Endothelial cell of umbilical vein (primary cell): Measurements from ENCODE around the gene EMD. TPM values are rescaled to one million over a fixed set of nuclear protein-coding genes. Genes with fewer than 3 reads are reported as not detected.

Experiments
- BruUV-seq: library from RNA; stranded (reverse); fragments of 400-500 nt; replicated peaks from 2 replicates; lab custom pipeline; 2021; lab: Mats Ljungman, UMichigan
- CTCF ChIA-PET: fragments of 300-600, 350-600 bp; sonication (Branson Sonifier 250); formaldehyde crosslinking; loops from one replicate; lab custom pipeline; 2021; ENCODE audit warnings: antibody characterized with exemption, inconsistent platforms; lab: Charles Lee
- POLR2A ChIA-PET: fragments of 300-600, 350-600 bp; sonication (Branson Sonifier 250); formaldehyde crosslinking; loops from one replicate; lab custom pipeline; 2021; ENCODE audit warnings: antibody characterized with exemption, inconsistent platforms; lab: Charles Lee
- DNase-seq: peaks from one replicate; pipeline ENCODE4 v3.0.0-alpha.2; 2011; ENCODE audit warnings: low read depth, low spot score
- FAIRE-seq: peaks from 2 replicates; lab custom pipeline; 2011; peaks lifted over from hg19 to GRCh38; lab: Jason Lieb, UNC
- H2AFZ ChIP-seq: 2 replicates; pipeline ENCODE4 v1.6.0; 2012; ENCODE audit warnings: low read depth, low read length, control low read depth, inconsistent platforms
- H3K27ac ChIP-seq: 2 replicates; pipeline ENCODE4 v1.5.1; 2011; ENCODE audit warnings: low read depth, mild to moderate bottlenecking, control low read depth, low read length, moderate library complexity; ENCODE audit not compliant: insufficient read depth
- H3K27me3 ChIP-seq, 2 experiments: 2 replicates each; pipeline versions ENCODE4 v1.6.0 to v1.6.1; 2011; ENCODE audit warnings: low read length in 2 of 2, mixed read lengths in 1 of 2; ENCODE audit not compliant: control insufficient read depth in 2 of 2, insufficient read depth in 2 of 2
- H3K36me3 ChIP-seq, 2 experiments: 2 replicates in 1 of 2; 3 replicates in 1 of 2; pipeline ENCODE4 v1.5.1; 2011; ENCODE audit warnings: low read length in 2 of 2, mild to moderate bottlenecking in 1 of 2, moderate library complexity in 1 of 2; ENCODE audit not compliant: control insufficient read depth in 2 of 2, insufficient read depth in 2 of 2; ENCODE audit errors: extremely low read depth in 1 of 2
- H3K4me1 ChIP-seq: 3 replicates; pipeline ENCODE4 v1.5.1; 2011; ENCODE audit warnings: mild to moderate bottlenecking, low read length; ENCODE audit not compliant: control insufficient read depth, insufficient read depth; ENCODE audit errors: extremely low read depth
- H3K4me2 ChIP-seq: 2 replicates; pipeline ENCODE4 v1.6.1; 2011; ENCODE audit warnings: low read length, control low read depth, mixed read lengths; ENCODE audit not compliant: insufficient read depth
- H3K4me3 ChIP-seq, 3 experiments: fragments of 200-600 bp in 1 of 3; sonication (generic), shearing (Covaris generic) in 1 of 3; replicated peaks in 1 of 3; 2 replicates each; pipeline ENCODE4 v1.5.1; 2011 to 2016; ENCODE audit warnings: control low read depth in 3 of 3, low read length in 3 of 3, mild to moderate bottlenecking in 2 of 3, inconsistent platforms in 1 of 3, low read depth in 1 of 3, moderate library complexity in 1 of 3; ENCODE audit not compliant: insufficient read depth in 1 of 3
- H3K79me2 ChIP-seq: 2 replicates; pipeline ENCODE4 v1.6.0; 2012; ENCODE audit warnings: low read length, inconsistent platforms; ENCODE audit not compliant: control insufficient read depth, insufficient read depth
- H3K9ac ChIP-seq: replicated peaks from 2 replicates; pipeline ENCODE3; 2011; ENCODE audit warnings: low read length, control low read depth; ENCODE audit not compliant: insufficient read depth; ENCODE audit errors: extremely low read depth
- H3K9me1 ChIP-seq: replicated peaks from 3 replicates; pipeline ENCODE4 v1.6.0; 2011; ENCODE audit warnings: mild to moderate bottlenecking, low read length; ENCODE audit not compliant: control insufficient read depth, insufficient read depth; ENCODE audit errors: extremely low read depth
- H3K9me3 ChIP-seq: replicated peaks from 2 replicates; pipeline ENCODE4 v1.5.1; 2012; ENCODE audit warnings: low read length, inconsistent platforms; ENCODE audit not compliant: control insufficient read depth, insufficient read depth
- H4K20me1 ChIP-seq: replicated peaks from 2 replicates; pipeline ENCODE3; 2011; ENCODE audit warnings: mild to moderate bottlenecking, low read length; ENCODE audit not compliant: control insufficient read depth, insufficient read depth; ENCODE audit errors: extremely low read depth
- EZH2 ChIP-seq: IDR thresholded peaks from 2 replicates; pipeline ENCODE4 v1.6.1; 2012; ENCODE audit warnings: borderline replicate concordance, low read depth, mild to moderate bottlenecking, moderate library complexity, low read length, inconsistent platforms; ENCODE audit not compliant: severe bottlenecking
- FOS ChIP-seq: IDR thresholded peaks from 2 replicates; pipeline ENCODE4 v1.6.1; 2011; ENCODE audit warnings: mild to moderate bottlenecking, low read length, moderate library complexity, borderline replicate concordance; ENCODE audit not compliant: insufficient read depth
- GATA2 ChIP-seq: IDR thresholded peaks from 2 replicates; pipeline ENCODE4 v1.7.0; 2011; ENCODE audit warnings: low read depth, mild to moderate bottlenecking, moderate library complexity, mixed read lengths, low read length; ENCODE audit not compliant: insufficient read length, insufficient read depth
- JUN ChIP-seq: IDR thresholded peaks from 2 replicates; pipeline ENCODE4 v1.6.1; 2011; ENCODE audit warnings: borderline replicate concordance, low read depth; ENCODE audit not compliant: insufficient read length, insufficient read depth
- MYC ChIP-seq: IDR thresholded peaks from one replicate; pipeline ENCODE4 v1.6.1; 2011; ENCODE audit warnings: mild to moderate bottlenecking, low read depth, low read length
- POLR2A ChIP-seq: IDR thresholded peaks from 2 replicates; pipeline ENCODE4 v1.6.1; 2012; ENCODE audit warnings: low read depth, mild to moderate bottlenecking, control low read depth, low read length
- POLR2AphosphoS5 ChIP-seq: IDR thresholded peaks from 2 replicates; pipeline ENCODE4 v1.6.1; 2012; ENCODE audit warnings: low read depth, mild to moderate bottlenecking, control low read depth, low read length, moderate library complexity; ENCODE audit not compliant: insufficient read depth
- dilution Hi-C: fragments of 300-500 bp; cut with MboI; formaldehyde crosslinking; loops from one replicate; pipeline ENCODE4 v1.15.0; 2019; ENCODE audit warnings: low sequenced_read_pairs; ENCODE audit not compliant: extremely low pct_ligation_motif_present
- intact Hi-C: fragments of 100-400 bp; cut with micrococcal nuclease; formaldehyde crosslinking; loops from one replicate; pipeline ENCODE4 v1.10.0; 2022
- polyA plus RNA-seq, 4 experiments: library from polyadenylated mRNA; depleted of rRNA in 3 of 4; stranded (reverse) in 3 of 4; unstranded in 1 of 4; fragments of >200 nt; gene quantifications; 2 replicates each; pipeline versions ENCODE4 v1.2.1 to v1.2.3, GENCODE V29; 2011 to 2012; ENCODE audit warnings: missing spikeins in 1 of 4
- small RNA-seq: library from RNA; depleted of rRNA; stranded (forward); fragments of <200 nt; gene quantifications from one replicate; pipeline ENCODE3, GENCODE V24; 2012; ENCODE audit warnings: low replicate concordance, low read depth; ENCODE audit not compliant: insufficient read depth, insufficient read length
- total RNA-seq: library from RNA; stranded (reverse); gene quantifications from 2 replicates; pipeline ENCODE4 v1.2.3, GENCODE V29; 2021
- TF ChIP-seq, protein P1 (sequence below): IDR thresholded peaks from 2 replicates; pipeline ENCODE4 v1.6.1; 2011; ENCODE audit not compliant: insufficient read depth, insufficient read length
- TF ChIP-seq, protein P2 (sequence below), 2 donors: IDR thresholded peaks; 1 replicate in 1 of 2; 2 replicates in 1 of 2; pipeline ENCODE4 v1.5.1; 2011; ENCODE audit warnings: low read length in 2 of 2, mild to moderate bottlenecking in 2 of 2, moderate library complexity in 2 of 2, control low read depth in 1 of 2, inconsistent platforms in 1 of 2, low read depth in 1 of 2; ENCODE audit not compliant: insufficient read depth in 1 of 2; ENCODE audit errors: extremely low read depth in 1 of 2

Gene EMD
- total and polyA plus RNA-seq, 2 donors (not counting 3 experiments of a cell fraction or from before 2014, with no cell fraction given), result 50.6 to 76.8 TPM

DNA sequence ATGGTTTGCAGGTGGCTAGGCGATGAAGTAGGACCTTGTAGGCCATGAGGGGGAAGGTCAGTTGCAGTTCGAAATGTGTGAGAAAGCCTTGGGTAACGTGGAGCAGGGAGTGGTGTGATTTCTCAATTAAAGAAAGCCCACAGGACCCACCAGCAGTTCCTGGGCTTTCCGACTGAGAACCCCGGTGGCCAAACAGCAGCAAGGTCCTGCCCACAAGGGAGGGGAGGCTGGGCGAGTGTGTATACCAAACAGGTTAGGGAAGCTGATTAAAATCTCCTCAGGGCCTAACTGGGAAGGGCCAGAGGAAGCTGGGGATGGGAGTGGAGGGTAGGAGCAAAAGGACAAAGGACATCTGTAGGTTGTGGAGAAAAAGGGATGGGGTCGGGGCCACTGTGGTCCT lies 51.8 kb downstream of the EMD start:
- no TSS peak for BruUV-seq
- TF ChIP-seq POLR2A (no peak), GATA2 (no peak), MYC (no peak), POLR2AphosphoS5 (no peak), FOS (no peak), EZH2 (no peak), JUN (no peak)
- TF ChIP-seq, protein P1, sequence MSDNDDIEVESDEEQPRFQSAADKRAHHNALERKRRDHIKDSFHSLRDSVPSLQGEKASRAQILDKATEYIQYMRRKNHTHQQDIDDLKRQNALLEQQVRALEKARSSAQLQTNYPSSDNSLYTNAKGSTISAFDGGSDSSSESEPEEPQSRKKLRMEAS, result no peak
- TF ChIP-seq, protein P2, sequence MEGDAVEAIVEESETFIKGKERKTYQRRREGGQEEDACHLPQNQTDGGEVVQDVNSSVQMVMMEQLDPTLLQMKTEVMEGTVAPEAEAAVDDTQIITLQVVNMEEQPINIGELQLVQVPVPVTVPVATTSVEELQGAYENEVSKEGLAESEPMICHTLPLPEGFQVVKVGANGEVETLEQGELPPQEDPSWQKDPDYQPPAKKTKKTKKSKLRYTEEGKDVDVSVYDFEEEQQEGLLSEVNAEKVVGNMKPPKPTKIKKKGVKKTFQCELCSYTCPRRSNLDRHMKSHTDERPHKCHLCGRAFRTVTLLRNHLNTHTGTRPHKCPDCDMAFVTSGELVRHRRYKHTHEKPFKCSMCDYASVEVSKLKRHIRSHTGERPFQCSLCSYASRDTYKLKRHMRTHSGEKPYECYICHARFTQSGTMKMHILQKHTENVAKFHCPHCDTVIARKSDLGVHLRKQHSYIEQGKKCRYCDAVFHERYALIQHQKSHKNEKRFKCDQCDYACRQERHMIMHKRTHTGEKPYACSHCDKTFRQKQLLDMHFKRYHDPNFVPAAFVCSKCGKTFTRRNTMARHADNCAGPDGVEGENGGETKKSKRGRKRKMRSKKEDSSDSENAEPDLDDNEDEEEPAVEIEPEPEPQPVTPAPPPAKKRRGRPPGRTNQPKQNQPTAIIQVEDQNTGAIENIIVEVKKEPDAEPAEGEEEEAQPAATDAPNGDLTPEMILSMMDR (IDR thresholded peaks at IDR 0.05; ENCODE audit: extremely low read depth in 1 of 2, insufficient read depth in 1 of 2, low read depth in 1 of 2, low read length in 2 of 2), result no peak
- CTCF ChIA-PET, result interaction anchor here (1.2 kb wide), 1 partner anchor 58 kb away, joined by 3 read pairs; no protein-coding TSS in a partner anchor
- Histone ChIP-seq H4K20me1 (no peaks in the 10 kb centered on the region), H3K27ac (peak overlapping the region; percentile 8), H3K4me2 (no peak overlapping the region), H3K4me1 (peaks cover 28% of the 10 kb centered on the region), H3K4me3 (no peak overlapping the region), H3K9ac (no peak overlapping the region), H2AFZ (no peak overlapping the region), H3K79me2 (peaks cover 23% of the 10 kb centered on the region), H3K27me3 (no peaks in the 10 kb centered on the region), H3K9me1 (no peaks in the 10 kb centered on the region), H3K9me3 (no peaks in the 10 kb centered on the region), H3K36me3 (peaks cover 2 to 26% of the 10 kb centered on the region in 2 experiments)
- FAIRE-seq (peak; percentile 80), DNase-seq (no peak)
- intact Hi-C loops (no loop called here), dilution Hi-C loops (no loop called here)
- POLR2A ChIA-PET, result no interaction called here

Small RNA genes lying within 50 kb of the gene (small RNA-seq; reads per million reads assigned to genes)
- not detected for gene SNORA70

Other genes with a start within 250 kb of the EMD start
- gene OPN1LW, start 235.1 kb upstream of the EMD start, total RNA-seq, result not detected in 2 replicates
- gene OPN1LW, start 235.1 kb upstream of the EMD start, polyA plus RNA-seq, result not detected in 2 replicates
- not detected in 2 replicates for gene OPN1MW, start 196.7 kb upstream of the EMD start, total RNA-seq
- gene OPN1MW, start 196.7 kb upstream of the EMD start, polyA plus RNA-seq, result 0.10 TPM in 1 of 2 replicates, not detected in the other
- gene OPN1MW2, start 159.5 kb upstream of the EMD start, total RNA-seq, result not detected in 2 replicates
- not detected in 2 replicates for gene OPN1MW2, start 159.5 kb upstream of the EMD start, polyA plus RNA-seq
- not detected in 2 replicates for gene OPN1MW3, start 121.7 kb upstream of the EMD start, total RNA-seq
- gene OPN1MW3, start 121.7 kb upstream of the EMD start, polyA plus RNA-seq, result not detected in 2 replicates
- not detected in 2 replicates for gene TEX28, start 84.2 kb upstream of the EMD start, total RNA-seq
- gene TEX28, start 84.2 kb upstream of the EMD start, polyA plus RNA-seq, result not detected in 2 replicates
- gene TKTL1, start 83.5 kb upstream of the EMD start, total RNA-seq, result not detected in 2 replicates
- 0.03 TPM in 1 of 2 replicates, not detected in the other for gene TKTL1, start 83.5 kb upstream of the EMD start, polyA plus RNA-seq
- gene FLNA, start 4.7 kb upstream of the EMD start, total RNA-seq, result 1,474 and 1,671 TPM in 2 replicates
- 658 and 817 TPM in 2 replicates for gene FLNA, start 4.7 kb upstream of the EMD start, polyA plus RNA-seq
- 2,493 and 2,979 TPM in 2 replicates for gene RPL10, start 19.1 kb downstream of the EMD start, total RNA-seq
- gene RPL10, start 19.1 kb downstream of the EMD start, polyA plus RNA-seq, result 6,375 and 7,586 TPM in 2 replicates
- gene DNASE1L1, start 30.0 kb downstream of the EMD start, total RNA-seq, result 47.5 and 61.5 TPM in 2 replicates
- gene DNASE1L1, start 30.0 kb downstream of the EMD start, polyA plus RNA-seq, result 84.9 and 90.8 TPM in 2 replicates
- gene TAFAZZIN, start 32.2 kb downstream of the EMD start, total RNA-seq, result 43.4 and 46.6 TPM in 2 replicates
- gene TAFAZZIN, start 32.2 kb downstream of the EMD start, polyA plus RNA-seq, result 33.8 and 37.2 TPM in 2 replicates
- gene ATP6AP1, start 49.4 kb downstream of the EMD start, total RNA-seq, result 136 and 145 TPM in 2 replicates
- 322 and 393 TPM in 2 replicates for gene ATP6AP1, start 49.4 kb downstream of the EMD start, polyA plus RNA-seq
- gene GDI1, start 57.9 kb downstream of the EMD start, total RNA-seq, result 128 and 131 TPM in 2 replicates
- 247 and 267 TPM in 2 replicates for gene GDI1, start 57.9 kb downstream of the EMD start, polyA plus RNA-seq
- gene FAM50A, start 64.8 kb downstream of the EMD start, total RNA-seq, result 111 and 123 TPM in 2 replicates
- gene FAM50A, start 64.8 kb downstream of the EMD start, polyA plus RNA-seq, result 66.6 and 75.9 TPM in 2 replicates
- 58.3 and 58.6 TPM in 2 replicates for gene PLXNA3, start 79.0 kb downstream of the EMD start, total RNA-seq
- gene PLXNA3, start 79.0 kb downstream of the EMD start, polyA plus RNA-seq, result 56.8 and 63.2 TPM in 2 replicates
- gene LAGE3, start 100.0 kb downstream of the EMD start, total RNA-seq, result 14.3 and 17.8 TPM in 2 replicates
- 31.9 and 47.8 TPM in 2 replicates for gene LAGE3, start 100.0 kb downstream of the EMD start, polyA plus RNA-seq
- gene UBL4A, start 107.3 kb downstream of the EMD start, total RNA-seq, result 27.2 and 31.4 TPM in 2 replicates
- gene UBL4A, start 107.3 kb downstream of the EMD start, polyA plus RNA-seq, result 25.3 and 28.3 TPM in 2 replicates
- 19.7 and 22.6 TPM in 2 replicates for gene SLC10A3, start 111.3 kb downstream of the EMD start, total RNA-seq
- 21.9 and 30.8 TPM in 2 replicates for gene SLC10A3, start 111.3 kb downstream of the EMD start, polyA plus RNA-seq
- gene FAM3A, start 136.9 kb downstream of the EMD start, total RNA-seq, result 25.6 and 42.9 TPM in 2 replicates
- 32.0 and 37.3 TPM in 2 replicates for gene FAM3A, start 136.9 kb downstream of the EMD start, polyA plus RNA-seq
- gene G6PD, start 167.6 kb downstream of the EMD start, total RNA-seq, result 159 and 161 TPM in 2 replicates
- gene G6PD, start 167.6 kb downstream of the EMD start, polyA plus RNA-seq, result 155 and 173 TPM in 2 replicates
- gene IKBKG, start 168.3 kb downstream of the EMD start, total RNA-seq, result 40.3 and 41.2 TPM in 2 replicates
- gene IKBKG, start 168.3 kb downstream of the EMD start, polyA plus RNA-seq, result 47.8 and 52.1 TPM in 2 replicates
- not detected in 2 replicates for gene CTAG1A, start 205.8 kb downstream of the EMD start, total RNA-seq
- gene CTAG1A, start 205.8 kb downstream of the EMD start, polyA plus RNA-seq, result not detected in 2 replicates
- not detected in 2 replicates for gene CTAG1B, start 240.0 kb downstream of the EMD start, total RNA-seq
- gene CTAG1B, start 240.0 kb downstream of the EMD start, polyA plus RNA-seq, result not detected in 2 replicates